Endodermal cell (in vitro differentiated cells): ENCODE measurements around the gene HAS3. TPM values are rescaled to one million over a fixed set of nuclear protein-coding genes. Genes with fewer than 3 reads are reported as not detected.

Experiments
- DNase-seq: peaks from one replicate; pipeline ENCODE4 v3.0.0-alpha.2; 2017
- H3K27ac ChIP-seq: 2 replicates; pipeline ENCODE4 v1.5.1; 2013; ENCODE audit warnings: mild to moderate bottlenecking, low read depth, low read length, moderate library complexity
- H3K27me3 ChIP-seq: 2 replicates; pipeline ENCODE4 v1.6.1; 2013; ENCODE audit warnings: mild to moderate bottlenecking, low read length, moderate library complexity; ENCODE audit not compliant: insufficient read depth, control insufficient read depth, poor library complexity, severe bottlenecking
- H3K36me3 ChIP-seq: 2 replicates; pipeline ENCODE4 v1.7.0; 2013; ENCODE audit warnings: mild to moderate bottlenecking, low read length, moderate library complexity; ENCODE audit not compliant: control insufficient read depth, insufficient read depth
- H3K4me1 ChIP-seq: one replicate; pipeline ENCODE4 v1.7.0; 2013; ENCODE audit warnings: low read length; ENCODE audit not compliant: control insufficient read depth, insufficient read depth
- H3K4me3 ChIP-seq: 2 replicates; pipeline ENCODE4 v1.5.1; 2013; ENCODE audit warnings: mild to moderate bottlenecking, low read length, moderate library complexity
- H3K9ac ChIP-seq: 2 replicates; pipeline ENCODE4 v1.6.1; 2013; ENCODE audit warnings: mild to moderate bottlenecking, low read length, moderate library complexity; ENCODE audit not compliant: poor library complexity, severe bottlenecking; ENCODE audit errors: extremely low read depth
- H3K9me3 ChIP-seq: 2 replicates; pipeline ENCODE4 v1.6.1; 2013; ENCODE audit warnings: mild to moderate bottlenecking, low read length, moderate library complexity; ENCODE audit not compliant: control insufficient read depth
- H3K27ac Mint-ChIP-seq: 2 replicates; pipeline ENCODE4 v1.8.0; 2020; ENCODE audit warnings: mixed read lengths
- H3K27me3 Mint-ChIP-seq: 2 replicates; pipeline ENCODE4 v1.8.0; 2021; ENCODE audit warnings: mild to moderate bottlenecking, mixed read lengths; ENCODE audit not compliant: insufficient read depth
- H3K36me3 Mint-ChIP-seq: 2 replicates; pipeline ENCODE4 v1.8.0; 2020; ENCODE audit warnings: low read depth, mixed read lengths
- H3K4me1 Mint-ChIP-seq: 2 replicates; pipeline ENCODE4 v1.8.0; 2020; ENCODE audit warnings: mixed read lengths
- H3K4me3 Mint-ChIP-seq: 2 replicates; pipeline ENCODE4 v1.8.0; 2020; ENCODE audit warnings: mild to moderate bottlenecking, moderate library complexity, mixed read lengths
- H3K9me3 Mint-ChIP-seq: 2 replicates; pipeline ENCODE4 v1.8.0; 2020; ENCODE audit warnings: mild to moderate bottlenecking, mixed read lengths
- WGBS, 2 experiments: methylation state at CpG; one replicate each; pipeline versions ENCODE4 v1.1.5 to v1.1.7; 2013; ENCODE audit warnings: missing lambda C conversion rate in 2 of 2, mixed read lengths in 1 of 2; ENCODE audit not compliant: insufficient coverage in 1 of 2, insufficient read length in 1 of 2; 5-methylcytosine and 5-hydroxymethylcytosine counted together
- total RNA-seq, 2 donors: library from RNA; stranded (reverse); fragmentation: NEBNext Ultra II Directional in 1 of 2; extraction: Animal tissue kit (Norgen Biotek cat#: 25700) in 1 of 2; gene quantifications; 2 replicates in 1 of 2; 3 replicates in 1 of 2; pipeline ENCODE4 v1.2.1, GENCODE V29; 2021
- TF ChIP-seq, protein P1 (sequence below): fragments of 200-600 bp; sonication (generic); conservative IDR thresholded peaks from 2 replicates; pipeline ENCODE4 v1.5.0; 2021; ENCODE audit warnings: antibody characterized with exemption, mild to moderate bottlenecking

The HAS3 gene
- total RNA-seq, 2 donors from 2014 or later: 1.8 to 4.1 TPM

DNA sequence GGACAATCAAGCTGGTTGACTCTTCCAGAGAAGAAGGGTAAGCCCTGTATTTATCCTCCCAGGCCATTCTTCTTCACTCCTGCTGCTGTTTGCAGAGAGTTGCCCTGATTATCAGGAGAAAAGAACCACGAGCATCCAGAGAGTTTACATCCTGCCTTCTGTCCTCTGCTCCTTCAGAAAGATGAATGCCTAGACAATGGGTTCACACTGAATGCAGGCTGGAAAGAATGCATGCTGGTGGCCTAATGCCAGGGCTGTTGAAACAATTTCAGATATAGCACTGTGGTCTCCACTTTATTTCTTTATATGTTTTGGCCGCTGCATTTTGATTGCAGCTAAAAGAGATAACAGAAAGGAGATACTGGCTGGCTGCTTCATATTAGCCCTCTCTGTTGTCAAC is 21.2 kb upstream of the HAS3 start:
- no peaks in the 10 kb centered on the region for H3K36me3 ChIP-seq
- H3K4me3 ChIP-seq: no peak overlapping the region
- H3K4me1 ChIP-seq: peaks cover 5% of the 10 kb centered on the region
- Mint-ChIP-seq H3K4me3 (no peak overlapping the region), H3K4me1 (peaks cover 16% of the 10 kb centered on the region), H3K9me3 (no peaks in the 10 kb centered on the region), H3K27me3 (peaks cover 3% of the 10 kb centered on the region), H3K36me3 (peaks cover 5% of the 10 kb centered on the region), H3K27ac (no peak overlapping the region)
- H3K9me3 ChIP-seq: no peaks in the 10 kb centered on the region
- TF ChIP-seq, protein P1, sequence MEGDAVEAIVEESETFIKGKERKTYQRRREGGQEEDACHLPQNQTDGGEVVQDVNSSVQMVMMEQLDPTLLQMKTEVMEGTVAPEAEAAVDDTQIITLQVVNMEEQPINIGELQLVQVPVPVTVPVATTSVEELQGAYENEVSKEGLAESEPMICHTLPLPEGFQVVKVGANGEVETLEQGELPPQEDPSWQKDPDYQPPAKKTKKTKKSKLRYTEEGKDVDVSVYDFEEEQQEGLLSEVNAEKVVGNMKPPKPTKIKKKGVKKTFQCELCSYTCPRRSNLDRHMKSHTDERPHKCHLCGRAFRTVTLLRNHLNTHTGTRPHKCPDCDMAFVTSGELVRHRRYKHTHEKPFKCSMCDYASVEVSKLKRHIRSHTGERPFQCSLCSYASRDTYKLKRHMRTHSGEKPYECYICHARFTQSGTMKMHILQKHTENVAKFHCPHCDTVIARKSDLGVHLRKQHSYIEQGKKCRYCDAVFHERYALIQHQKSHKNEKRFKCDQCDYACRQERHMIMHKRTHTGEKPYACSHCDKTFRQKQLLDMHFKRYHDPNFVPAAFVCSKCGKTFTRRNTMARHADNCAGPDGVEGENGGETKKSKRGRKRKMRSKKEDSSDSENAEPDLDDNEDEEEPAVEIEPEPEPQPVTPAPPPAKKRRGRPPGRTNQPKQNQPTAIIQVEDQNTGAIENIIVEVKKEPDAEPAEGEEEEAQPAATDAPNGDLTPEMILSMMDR: no peak
- no peaks in the 10 kb centered on the region for H3K27me3 ChIP-seq
- WGBS, 2 experiments: 54 to 69% methylated on average over 2 of the region's 2 CpGs
- peak; percentile 36 for DNase-seq
- H3K27ac ChIP-seq: no peak overlapping the region
- no peak overlapping the region for H3K9ac ChIP-seq

DNA sequence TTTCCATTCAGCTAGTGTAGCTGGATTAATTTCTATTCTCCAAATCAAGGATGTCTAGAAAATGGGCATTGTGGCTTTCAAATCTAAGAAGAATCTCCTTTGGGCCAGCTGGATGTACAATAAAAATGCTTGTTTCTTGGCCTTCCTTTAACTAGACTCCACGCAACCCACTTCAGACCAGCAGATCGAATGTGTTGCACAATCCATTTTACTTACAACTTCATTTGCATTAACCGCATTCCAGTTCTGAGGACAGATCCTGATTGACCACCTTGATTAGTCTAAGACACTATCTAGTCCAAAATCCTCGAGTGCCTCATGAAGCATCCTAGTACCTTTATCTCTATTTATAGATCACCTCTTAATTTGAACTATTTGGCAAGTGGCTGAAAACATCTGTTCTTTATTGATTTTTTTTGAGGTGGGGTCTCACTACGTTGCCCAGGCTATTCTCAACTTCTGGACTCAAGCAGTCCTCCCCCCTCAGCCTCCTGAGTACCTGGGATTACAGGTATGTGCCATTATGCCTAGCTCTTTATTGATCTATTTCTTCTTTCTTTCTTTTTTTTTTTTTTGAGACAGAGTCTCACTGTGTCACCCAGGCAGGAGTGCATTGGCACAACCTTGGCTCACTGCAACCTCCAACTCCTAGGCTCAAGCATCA is 20.3 kb upstream of the HAS3 start:
- Histone ChIP-seq H3K9ac (no peak overlapping the region), H3K27ac (no peak overlapping the region), H3K9me3 (no peaks in the 10 kb centered on the region), H3K27me3 (no peaks in the 10 kb centered on the region), H3K4me3 (no peak overlapping the region), H3K36me3 (no peaks in the 10 kb centered on the region), H3K4me1 (peaks cover 11% of the 10 kb centered on the region)
- TF ChIP-seq, protein P1: no peak
- no peak for DNase-seq
- peaks cover 23% of the 10 kb centered on the region for H3K4me1 Mint-ChIP-seq
- peaks cover 5% of the 10 kb centered on the region for H3K36me3 Mint-ChIP-seq
- H3K27ac Mint-ChIP-seq: no peak overlapping the region
- peaks cover 6% of the 10 kb centered on the region for H3K27me3 Mint-ChIP-seq
- H3K9me3 Mint-ChIP-seq: no peaks in the 10 kb centered on the region
- WGBS, 2 experiments: 93 to 100% methylated on average over 4 to 5 of the region's 5 CpGs
- H3K4me3 Mint-ChIP-seq: no peak overlapping the region

DNA sequence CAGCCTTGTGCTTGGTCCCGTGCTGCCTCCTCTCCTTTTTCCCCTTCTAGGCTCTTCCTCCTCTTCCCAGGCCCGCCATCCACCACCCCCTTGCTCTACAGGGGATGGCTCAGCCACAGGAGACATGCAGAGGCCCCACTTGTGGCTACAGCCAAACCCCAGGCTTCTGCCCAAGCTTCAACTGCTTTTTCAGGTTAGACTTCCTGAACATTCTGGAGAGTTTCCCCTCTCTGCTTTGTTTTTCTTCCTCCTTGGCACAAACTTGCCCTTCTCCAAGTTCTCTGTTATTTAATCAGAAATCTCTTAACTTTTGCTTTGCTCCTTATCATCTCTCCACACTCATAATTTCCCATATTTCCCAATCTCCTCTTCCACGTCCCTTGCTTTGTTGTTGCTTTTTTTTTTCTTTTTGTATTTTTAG is 18.3 kb upstream of the HAS3 start:
- no peaks in the 10 kb centered on the region for H3K9me3 ChIP-seq
- H3K27ac ChIP-seq: no peak overlapping the region
- H3K27me3 ChIP-seq: no peaks in the 10 kb centered on the region
- peaks cover 23% of the 10 kb centered on the region for H3K4me1 Mint-ChIP-seq
- no peak for DNase-seq
- H3K4me1 ChIP-seq: peaks cover 11% of the 10 kb centered on the region
- H3K27ac Mint-ChIP-seq: no peak overlapping the region
- H3K27me3 Mint-ChIP-seq: peaks cover 6% of the 10 kb centered on the region
- H3K36me3 Mint-ChIP-seq: peaks cover 5% of the 10 kb centered on the region
- 88 to 95% methylated on average over 2 to 3 of the region's 3 CpGs for WGBS, 2 experiments
- no peak overlapping the region for H3K4me3 ChIP-seq
- no peak overlapping the region for H3K9ac ChIP-seq
- H3K9me3 Mint-ChIP-seq: no peaks in the 10 kb centered on the region
- TF ChIP-seq, protein P1: no peak
- H3K36me3 ChIP-seq: no peaks in the 10 kb centered on the region
- no peak overlapping the region for H3K4me3 Mint-ChIP-seq
